SK-N-SH (cell line): ENCODE data around the gene KLB. TPM values are rescaled to one million over a fixed set of nuclear protein-coding genes. Genes with fewer than 3 reads are reported as not detected.

ENCODE experiments used
- CTCF ChIA-PET: fragments of 300-600, 350-600 bp; formaldehyde crosslinking; extraction: SDS; loops from one replicate; lab custom pipeline; 2021; lab: Yijun Ruan, JAX
- POLR2A ChIA-PET: fragments of 350-600 bp; sonication (Branson Sonifier 250); formaldehyde crosslinking; extraction: SDS; loops from one replicate; lab custom pipeline; 2020; ENCODE audit warnings: antibody characterized with exemption, inconsistent platforms; lab: Yijun Ruan, JAX
- DNase-seq: peaks from one replicate; pipeline ENCODE4 v3.0.0; 2012
- H2AFZ ChIP-seq: fragments of 200-600 bp; sonication (generic); 2 replicates; pipeline ENCODE4 v1.8.1; 2016; ENCODE audit warnings: antibody characterized with exemption, mild to moderate bottlenecking, low read depth
- H3F3A ChIP-seq: fragments of 200-600 bp; sonication (generic); replicated peaks from 2 replicates; pipeline ENCODE3; 2016; ENCODE audit warnings: antibody characterized with exemption, mild to moderate bottlenecking; ENCODE audit not compliant: insufficient read depth
- H3K27ac ChIP-seq, 2 experiments: fragments of 200-500 bp in 1 of 2; fragments of 200-600 bp in 1 of 2; sonication (Bioruptor generic) in 1 of 2; sonication (generic), shearing (Covaris generic) in 1 of 2; 2 replicates each; pipeline versions ENCODE4 v1.5.1 to v1.6.1; 2014 to 2016; ENCODE audit warnings: low read depth in 2 of 2, inconsistent platforms in 1 of 2, low read length in 1 of 2, mild to moderate bottlenecking in 1 of 2, mixed read lengths in 1 of 2
- H3K27me3 ChIP-seq: fragments of 200-600 bp; sonication (generic), shearing (Covaris generic); 2 replicates; pipeline ENCODE4 v1.6.1; 2016; ENCODE audit warnings: mixed run types; ENCODE audit not compliant: insufficient read depth
- H3K36me3 ChIP-seq, 2 experiments: fragments of 200-500 bp in 1 of 2; fragments of 200-600 bp in 1 of 2; sonication (Bioruptor generic) in 1 of 2; sonication (generic) in 1 of 2; replicated peaks in 1 of 2; 2 replicates each; pipeline versions ENCODE3 to v1.5.1; 2014 to 2016; ENCODE audit warnings: low read length in 1 of 2, mild to moderate bottlenecking in 1 of 2; ENCODE audit not compliant: insufficient read depth in 2 of 2, control insufficient read depth in 1 of 2
- H3K4me1 ChIP-seq, 2 experiments: fragments of 200-500 bp in 1 of 2; fragments of 200-600 bp in 1 of 2; sonication (Bioruptor generic) in 1 of 2; sonication (generic), shearing (Covaris generic) in 1 of 2; 2 replicates each; pipeline versions ENCODE4 v1.5.1 to v1.6.1; 2014 to 2016; ENCODE audit warnings: low read depth in 1 of 2, low read length in 1 of 2, mixed run types in 1 of 2; ENCODE audit not compliant: insufficient read depth in 2 of 2, control insufficient read depth in 1 of 2
- H3K4me2 ChIP-seq: fragments of 200-600 bp; sonication (generic), shearing (Covaris generic); 2 replicates; pipeline ENCODE4 v1.6.1; 2017; ENCODE audit warnings: mixed run types
- H3K4me3 ChIP-seq, 2 experiments: fragments of 200-500 bp in 1 of 2; fragments of 200-600 bp in 1 of 2; sonication (Bioruptor generic) in 1 of 2; sonication (generic), shearing (Covaris generic) in 1 of 2; 2 replicates each; pipeline versions ENCODE4 v1.5.1 to v1.8.1; 2014 to 2016; ENCODE audit warnings: low read depth in 2 of 2, inconsistent platforms in 1 of 2, low read length in 1 of 2, mild to moderate bottlenecking in 1 of 2, mixed read lengths in 1 of 2, moderate library complexity in 1 of 2
- H3K79me2 ChIP-seq: fragments of 200-600 bp; sonication (generic); 2 replicates; pipeline ENCODE4 v1.8.1; 2017; ENCODE audit warnings: mild to moderate bottlenecking; ENCODE audit not compliant: insufficient read depth
- H3K9ac ChIP-seq: fragments of 200-600 bp; sonication (generic); 2 replicates; pipeline ENCODE4 v1.6.1; 2017; ENCODE audit warnings: mixed run types
- H3K9me2 ChIP-seq: fragments of 200-600 bp; sonication (generic); 2 replicates; pipeline ENCODE4 v1.6.1; 2017; ENCODE audit warnings: mixed run types
- H3K9me3 ChIP-seq: fragments of 200-600 bp; sonication (generic); 2 replicates; pipeline ENCODE4 v1.6.1; 2017; ENCODE audit warnings: mixed run types, mild to moderate bottlenecking, moderate library complexity
- H4K20me1 ChIP-seq: fragments of 200-600 bp; sonication (generic); 2 replicates; pipeline ENCODE4 v1.6.1; 2017; ENCODE audit warnings: mild to moderate bottlenecking, mixed run types; ENCODE audit not compliant: insufficient read depth
- EP300 ChIP-seq, 2 experiments: IDR thresholded peaks; 2 replicates each; pipeline versions ENCODE4 v1.4.0 to v1.6.1; 2012; ENCODE audit warnings: borderline replicate concordance in 1 of 2, low read depth in 1 of 2, low read length in 1 of 2
- EZH2phosphoT487 ChIP-seq: fragments of 200-600 bp; sonication (generic); IDR thresholded peaks from 2 replicates; pipeline ENCODE4 v1.6.1; 2017; ENCODE audit warnings: low read depth, mixed run types, mild to moderate bottlenecking, antibody characterized with exemption, moderate library complexity, borderline replicate concordance
- FOXJ3 ChIP-seq: sonication (generic); formaldehyde crosslinking; IDR thresholded peaks from 2 replicates; pipeline ENCODE4 v1.5.1; 2020; ENCODE audit warnings: mild to moderate bottlenecking, missing genetic modification reagents
- JUND ChIP-seq: IDR thresholded peaks from 2 replicates; pipeline ENCODE4 v1.4.0; 2012
- MEF2A ChIP-seq: IDR thresholded peaks from 2 replicates; pipeline ENCODE4 v1.4.0; 2012; ENCODE audit warnings: low read depth, borderline replicate concordance
- MXI1 ChIP-seq: IDR thresholded peaks from 2 replicates; pipeline ENCODE4 v1.6.1; 2012; ENCODE audit warnings: mild to moderate bottlenecking, low read depth, low read length, improper control_type of control experiment
- NRF1 ChIP-seq: IDR thresholded peaks from 2 replicates; pipeline ENCODE4 v1.6.1; 2012; ENCODE audit warnings: low read depth, mild to moderate bottlenecking, low read length
- POLR2AphosphoS5 ChIP-seq: IDR thresholded peaks from 2 replicates; pipeline ENCODE4 v1.6.1; 2012; ENCODE audit warnings: low read depth, low read length
- RCOR1 ChIP-seq: fragments of 150-350 bp; IDR thresholded peaks from 2 replicates; pipeline ENCODE4 v1.6.1; 2017; ENCODE audit warnings: antibody characterized with exemption, low read length
- RFX5 ChIP-seq: IDR thresholded peaks from 2 replicates; pipeline ENCODE4 v1.6.1; 2012; ENCODE audit warnings: mild to moderate bottlenecking, improper control_type of control experiment, low read length
- SMC3 ChIP-seq: IDR thresholded peaks from 2 replicates; pipeline ENCODE4 v1.6.1; 2012; ENCODE audit warnings: low read depth, low read length, improper control_type of control experiment
- TEAD4 ChIP-seq: IDR thresholded peaks from 2 replicates; pipeline ENCODE4 v1.4.0; 2012; ENCODE audit warnings: mild to moderate bottlenecking, borderline replicate concordance; ENCODE audit not compliant: insufficient read depth
- WGBS: methylation state at CpG from one replicate; pipeline ENCODE4 v1.1.6; 2017; ENCODE audit warnings: low lambda C conversion rate; 5-methylcytosine and 5-hydroxymethylcytosine counted together
- polyA plus RNA-seq, 3 experiments: library from polyadenylated mRNA; depleted of rRNA; stranded (reverse); fragments of >200 nt; gene quantifications; 2 replicates each; pipeline ENCODE4 v1.2.3, GENCODE V29; 2012
- TF ChIP-seq, protein P1 (sequence below): fragments of 150-350 bp; IDR thresholded peaks from 2 replicates; pipeline ENCODE4 v1.6.1; 2016; ENCODE audit warnings: mild to moderate bottlenecking, low read depth, low read length
- TF ChIP-seq, protein P2 (sequence below): IDR thresholded peaks from 2 replicates; pipeline ENCODE4; 2012
- TF ChIP-seq, protein P3 (sequence below): IDR thresholded peaks from 2 replicates; pipeline ENCODE4 v1.4.0; 2012; ENCODE audit warnings: low read depth
- TF ChIP-seq, protein P4 (sequence below): IDR thresholded peaks from 2 replicates; pipeline ENCODE4 v1.6.1; 2012; ENCODE audit warnings: mild to moderate bottlenecking, low read depth, low read length, moderate library complexity
- TF ChIP-seq, protein P5 (sequence below): fragments of 150-350 bp; IDR thresholded peaks from 2 replicates; pipeline ENCODE4 v1.6.1; 2017; ENCODE audit warnings: antibody characterized with exemption, low read length, low read depth, borderline replicate concordance
- TF ChIP-seq, protein P6 (sequence below): fragments of 200-600 bp; sonication (generic); IDR thresholded peaks from 2 replicates; pipeline ENCODE4 v1.6.1; 2017; ENCODE audit warnings: antibody characterized with exemption, mild to moderate bottlenecking, moderate library complexity

The KLB gene
- polyA plus RNA-seq, 1 of the 3 experiments (the other 2 are of a cell fraction): not detected

DNA sequence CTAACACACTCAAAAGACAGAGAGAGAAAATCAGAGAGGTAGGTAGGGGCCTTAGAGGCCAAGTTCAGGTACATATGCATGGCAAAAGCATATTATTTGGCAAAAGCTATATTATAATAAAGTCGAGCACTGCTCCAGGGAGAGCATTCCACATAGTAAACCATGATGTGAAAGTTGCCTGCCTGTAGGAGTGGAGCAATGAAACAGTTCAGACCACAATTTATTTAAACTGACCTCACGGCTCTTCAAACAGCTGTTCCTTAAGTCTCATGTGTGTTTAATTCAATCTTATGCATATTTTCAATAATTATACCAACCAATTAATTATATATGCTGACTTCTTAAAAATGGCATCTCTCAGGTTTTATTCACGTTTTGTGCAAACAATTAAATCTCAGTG, 43.9 kb upstream of the KLB start:
- Histone ChIP-seq H2AFZ (no peak overlapping the region), H3K4me1 (peaks cover 0 to 12% of the 10 kb centered on the region in 2 experiments; a peak in 2 of 4 replicates), H3F3A (peaks cover 10% of the 10 kb centered on the region), H3K9me2 (no peaks in the 10 kb centered on the region), H4K20me1 (peaks cover 13% of the 10 kb centered on the region; the same call in 1 of the 2 replicates), H3K9ac (no peak overlapping the region), H3K36me3 (peaks cover 0 to 10% of the 10 kb centered on the region in 2 experiments), H3K9me3 (no peaks in the 10 kb centered on the region), H3K4me2 (no peak overlapping the region), H3K4me3 (no peak overlapping the region), H3K79me2 (peaks cover 87% of the 10 kb centered on the region), H3K27me3 (no peaks in the 10 kb centered on the region), H3K27ac (no peak overlapping the region)
- no peak for DNase-seq
- WGBS: 70% methylated on average over 3 of the region's 3 CpGs
- TF ChIP-seq TEAD4 (no peak), MXI1 (no peak), EZH2phosphoT487 (no peak), SMC3 (no peak), POLR2AphosphoS5 (no peak), FOXJ3 (no peak), MEF2A (no peak), EP300 (IDR thresholded peaks at IDR 0.05; ENCODE audit: borderline replicate concordance in 1 of 2, low read depth in 1 of 2, low read length in 1 of 2) (no peak), RCOR1 (no peak), JUND (no peak), RFX5 (no peak), NRF1 (no peak)
- TF ChIP-seq, protein P1, sequence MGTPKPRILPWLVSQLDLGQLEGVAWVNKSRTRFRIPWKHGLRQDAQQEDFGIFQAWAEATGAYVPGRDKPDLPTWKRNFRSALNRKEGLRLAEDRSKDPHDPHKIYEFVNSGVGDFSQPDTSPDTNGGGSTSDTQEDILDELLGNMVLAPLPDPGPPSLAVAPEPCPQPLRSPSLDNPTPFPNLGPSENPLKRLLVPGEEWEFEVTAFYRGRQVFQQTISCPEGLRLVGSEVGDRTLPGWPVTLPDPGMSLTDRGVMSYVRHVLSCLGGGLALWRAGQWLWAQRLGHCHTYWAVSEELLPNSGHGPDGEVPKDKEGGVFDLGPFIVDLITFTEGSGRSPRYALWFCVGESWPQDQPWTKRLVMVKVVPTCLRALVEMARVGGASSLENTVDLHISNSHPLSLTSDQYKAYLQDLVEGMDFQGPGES: no peak
- TF ChIP-seq, protein P2, sequence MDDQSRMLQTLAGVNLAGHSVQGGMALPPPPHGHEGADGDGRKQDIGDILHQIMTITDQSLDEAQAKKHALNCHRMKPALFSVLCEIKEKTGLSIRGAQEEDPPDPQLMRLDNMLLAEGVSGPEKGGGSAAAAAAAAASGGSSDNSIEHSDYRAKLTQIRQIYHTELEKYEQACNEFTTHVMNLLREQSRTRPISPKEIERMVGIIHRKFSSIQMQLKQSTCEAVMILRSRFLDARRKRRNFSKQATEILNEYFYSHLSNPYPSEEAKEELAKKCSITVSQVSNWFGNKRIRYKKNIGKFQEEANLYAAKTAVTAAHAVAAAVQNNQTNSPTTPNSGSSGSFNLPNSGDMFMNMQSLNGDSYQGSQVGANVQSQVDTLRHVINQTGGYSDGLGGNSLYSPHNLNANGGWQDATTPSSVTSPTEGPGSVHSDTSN: no peak
- TF ChIP-seq, protein P3, sequence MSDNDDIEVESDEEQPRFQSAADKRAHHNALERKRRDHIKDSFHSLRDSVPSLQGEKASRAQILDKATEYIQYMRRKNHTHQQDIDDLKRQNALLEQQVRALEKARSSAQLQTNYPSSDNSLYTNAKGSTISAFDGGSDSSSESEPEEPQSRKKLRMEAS: no peak
- TF ChIP-seq, protein P4, sequence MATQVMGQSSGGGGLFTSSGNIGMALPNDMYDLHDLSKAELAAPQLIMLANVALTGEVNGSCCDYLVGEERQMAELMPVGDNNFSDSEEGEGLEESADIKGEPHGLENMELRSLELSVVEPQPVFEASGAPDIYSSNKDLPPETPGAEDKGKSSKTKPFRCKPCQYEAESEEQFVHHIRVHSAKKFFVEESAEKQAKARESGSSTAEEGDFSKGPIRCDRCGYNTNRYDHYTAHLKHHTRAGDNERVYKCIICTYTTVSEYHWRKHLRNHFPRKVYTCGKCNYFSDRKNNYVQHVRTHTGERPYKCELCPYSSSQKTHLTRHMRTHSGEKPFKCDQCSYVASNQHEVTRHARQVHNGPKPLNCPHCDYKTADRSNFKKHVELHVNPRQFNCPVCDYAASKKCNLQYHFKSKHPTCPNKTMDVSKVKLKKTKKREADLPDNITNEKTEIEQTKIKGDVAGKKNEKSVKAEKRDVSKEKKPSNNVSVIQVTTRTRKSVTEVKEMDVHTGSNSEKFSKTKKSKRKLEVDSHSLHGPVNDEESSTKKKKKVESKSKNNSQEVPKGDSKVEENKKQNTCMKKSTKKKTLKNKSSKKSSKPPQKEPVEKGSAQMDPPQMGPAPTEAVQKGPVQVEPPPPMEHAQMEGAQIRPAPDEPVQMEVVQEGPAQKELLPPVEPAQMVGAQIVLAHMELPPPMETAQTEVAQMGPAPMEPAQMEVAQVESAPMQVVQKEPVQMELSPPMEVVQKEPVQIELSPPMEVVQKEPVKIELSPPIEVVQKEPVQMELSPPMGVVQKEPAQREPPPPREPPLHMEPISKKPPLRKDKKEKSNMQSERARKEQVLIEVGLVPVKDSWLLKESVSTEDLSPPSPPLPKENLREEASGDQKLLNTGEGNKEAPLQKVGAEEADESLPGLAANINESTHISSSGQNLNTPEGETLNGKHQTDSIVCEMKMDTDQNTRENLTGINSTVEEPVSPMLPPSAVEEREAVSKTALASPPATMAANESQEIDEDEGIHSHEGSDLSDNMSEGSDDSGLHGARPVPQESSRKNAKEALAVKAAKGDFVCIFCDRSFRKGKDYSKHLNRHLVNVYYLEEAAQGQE: no peak
- TF ChIP-seq, protein P5, sequence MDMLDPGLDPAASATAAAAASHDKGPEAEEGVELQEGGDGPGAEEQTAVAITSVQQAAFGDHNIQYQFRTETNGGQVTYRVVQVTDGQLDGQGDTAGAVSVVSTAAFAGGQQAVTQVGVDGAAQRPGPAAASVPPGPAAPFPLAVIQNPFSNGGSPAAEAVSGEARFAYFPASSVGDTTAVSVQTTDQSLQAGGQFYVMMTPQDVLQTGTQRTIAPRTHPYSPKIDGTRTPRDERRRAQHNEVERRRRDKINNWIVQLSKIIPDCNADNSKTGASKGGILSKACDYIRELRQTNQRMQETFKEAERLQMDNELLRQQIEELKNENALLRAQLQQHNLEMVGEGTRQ: no peak
- TF ChIP-seq, protein P6, sequence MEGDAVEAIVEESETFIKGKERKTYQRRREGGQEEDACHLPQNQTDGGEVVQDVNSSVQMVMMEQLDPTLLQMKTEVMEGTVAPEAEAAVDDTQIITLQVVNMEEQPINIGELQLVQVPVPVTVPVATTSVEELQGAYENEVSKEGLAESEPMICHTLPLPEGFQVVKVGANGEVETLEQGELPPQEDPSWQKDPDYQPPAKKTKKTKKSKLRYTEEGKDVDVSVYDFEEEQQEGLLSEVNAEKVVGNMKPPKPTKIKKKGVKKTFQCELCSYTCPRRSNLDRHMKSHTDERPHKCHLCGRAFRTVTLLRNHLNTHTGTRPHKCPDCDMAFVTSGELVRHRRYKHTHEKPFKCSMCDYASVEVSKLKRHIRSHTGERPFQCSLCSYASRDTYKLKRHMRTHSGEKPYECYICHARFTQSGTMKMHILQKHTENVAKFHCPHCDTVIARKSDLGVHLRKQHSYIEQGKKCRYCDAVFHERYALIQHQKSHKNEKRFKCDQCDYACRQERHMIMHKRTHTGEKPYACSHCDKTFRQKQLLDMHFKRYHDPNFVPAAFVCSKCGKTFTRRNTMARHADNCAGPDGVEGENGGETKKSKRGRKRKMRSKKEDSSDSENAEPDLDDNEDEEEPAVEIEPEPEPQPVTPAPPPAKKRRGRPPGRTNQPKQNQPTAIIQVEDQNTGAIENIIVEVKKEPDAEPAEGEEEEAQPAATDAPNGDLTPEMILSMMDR: no peak
- POLR2A ChIA-PET: no interaction called here
- CTCF ChIA-PET: no interaction called here
